T-helper 1 cell treated with Interleukin-12 subunit alpha and Interleukin-12 subunit beta and Interleukin-4 antibody, amounts not matched to agents 30 ng/mL and 1 ng/mL, for 36 hours (primary cell): ENCODE results near the gene CUX1. TPM values are rescaled to one million over a fixed set of nuclear protein-coding genes. Genes with fewer than 3 reads are reported as not detected.

Experiments
- intact Hi-C: fragments of 100-400 bp; cut with micrococcal nuclease; formaldehyde crosslinking; loops from one replicate; pipeline ENCODE4 v1.15.1; 2024
- total RNA-seq: library from RNA; stranded (reverse); gene quantifications from 2 replicates; pipeline ENCODE4 v1.2.3, GENCODE V29; 2022

CUX1 gene, protein sequence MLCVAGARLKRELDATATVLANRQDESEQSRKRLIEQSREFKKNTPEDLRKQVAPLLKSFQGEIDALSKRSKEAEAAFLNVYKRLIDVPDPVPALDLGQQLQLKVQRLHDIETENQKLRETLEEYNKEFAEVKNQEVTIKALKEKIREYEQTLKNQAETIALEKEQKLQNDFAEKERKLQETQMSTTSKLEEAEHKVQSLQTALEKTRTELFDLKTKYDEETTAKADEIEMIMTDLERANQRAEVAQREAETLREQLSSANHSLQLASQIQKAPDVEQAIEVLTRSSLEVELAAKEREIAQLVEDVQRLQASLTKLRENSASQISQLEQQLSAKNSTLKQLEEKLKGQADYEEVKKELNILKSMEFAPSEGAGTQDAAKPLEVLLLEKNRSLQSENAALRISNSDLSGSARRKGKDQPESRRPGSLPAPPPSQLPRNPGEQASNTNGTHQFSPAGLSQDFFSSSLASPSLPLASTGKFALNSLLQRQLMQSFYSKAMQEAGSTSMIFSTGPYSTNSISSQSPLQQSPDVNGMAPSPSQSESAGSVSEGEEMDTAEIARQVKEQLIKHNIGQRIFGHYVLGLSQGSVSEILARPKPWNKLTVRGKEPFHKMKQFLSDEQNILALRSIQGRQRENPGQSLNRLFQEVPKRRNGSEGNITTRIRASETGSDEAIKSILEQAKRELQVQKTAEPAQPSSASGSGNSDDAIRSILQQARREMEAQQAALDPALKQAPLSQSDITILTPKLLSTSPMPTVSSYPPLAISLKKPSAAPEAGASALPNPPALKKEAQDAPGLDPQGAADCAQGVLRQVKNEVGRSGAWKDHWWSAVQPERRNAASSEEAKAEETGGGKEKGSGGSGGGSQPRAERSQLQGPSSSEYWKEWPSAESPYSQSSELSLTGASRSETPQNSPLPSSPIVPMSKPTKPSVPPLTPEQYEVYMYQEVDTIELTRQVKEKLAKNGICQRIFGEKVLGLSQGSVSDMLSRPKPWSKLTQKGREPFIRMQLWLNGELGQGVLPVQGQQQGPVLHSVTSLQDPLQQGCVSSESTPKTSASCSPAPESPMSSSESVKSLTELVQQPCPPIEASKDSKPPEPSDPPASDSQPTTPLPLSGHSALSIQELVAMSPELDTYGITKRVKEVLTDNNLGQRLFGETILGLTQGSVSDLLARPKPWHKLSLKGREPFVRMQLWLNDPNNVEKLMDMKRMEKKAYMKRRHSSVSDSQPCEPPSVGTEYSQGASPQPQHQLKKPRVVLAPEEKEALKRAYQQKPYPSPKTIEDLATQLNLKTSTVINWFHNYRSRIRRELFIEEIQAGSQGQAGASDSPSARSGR (N-terminal part only)
- total RNA-seq = 24.5 and 29.0 TPM in 2 replicates

DNA sequence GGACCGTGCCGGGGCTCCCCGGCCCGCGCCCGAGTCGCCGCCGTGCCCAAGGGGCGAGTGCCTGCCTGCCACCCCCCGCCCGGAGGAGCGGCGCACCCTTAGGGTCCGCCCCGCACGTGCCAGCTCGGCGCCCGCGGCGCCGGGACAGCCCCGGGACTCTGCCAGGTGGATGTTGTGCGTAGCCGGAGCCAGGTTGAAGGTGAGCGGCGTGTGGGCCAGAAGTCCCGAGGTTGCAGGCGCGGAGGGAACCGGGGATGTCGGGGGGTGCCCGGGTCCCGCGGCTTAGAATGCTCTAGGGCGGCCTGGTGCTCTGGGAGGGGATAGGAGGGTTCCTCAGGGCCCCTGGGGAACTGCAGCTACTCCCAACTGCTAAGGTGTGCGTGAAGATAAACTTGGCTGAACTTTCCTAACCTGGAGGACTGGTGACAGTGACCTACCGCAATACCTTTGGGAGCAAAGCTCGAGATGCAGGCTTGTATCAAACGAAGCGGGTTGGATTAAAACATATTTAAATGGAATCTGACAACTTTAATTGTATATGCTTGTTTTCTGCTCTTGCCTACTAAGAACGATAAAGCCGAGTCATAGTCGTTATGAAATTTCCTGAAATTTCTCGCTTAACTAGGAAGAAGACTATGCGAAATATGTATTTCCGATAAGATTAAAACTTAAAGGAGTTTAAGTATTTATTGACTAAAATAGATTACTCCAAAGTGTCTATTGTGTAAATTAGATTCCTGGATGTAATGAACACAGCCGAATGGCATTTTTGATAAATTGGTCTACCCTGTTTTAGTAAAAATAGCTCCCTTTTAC lies at the start of gene CUX1:
TSS of gene CUX1 (plus strand) at position 156 of the 816 bp plus-strand sequence. CDS start at position 170, 14 bp downstream.
- intact Hi-C loops = loop anchor here (1.0 to 10.0 kb wide), 3 partner anchors 39 to 1527 kb away; partner anchors contain the start of genes DNAJC2 and PSMC2

DNA sequence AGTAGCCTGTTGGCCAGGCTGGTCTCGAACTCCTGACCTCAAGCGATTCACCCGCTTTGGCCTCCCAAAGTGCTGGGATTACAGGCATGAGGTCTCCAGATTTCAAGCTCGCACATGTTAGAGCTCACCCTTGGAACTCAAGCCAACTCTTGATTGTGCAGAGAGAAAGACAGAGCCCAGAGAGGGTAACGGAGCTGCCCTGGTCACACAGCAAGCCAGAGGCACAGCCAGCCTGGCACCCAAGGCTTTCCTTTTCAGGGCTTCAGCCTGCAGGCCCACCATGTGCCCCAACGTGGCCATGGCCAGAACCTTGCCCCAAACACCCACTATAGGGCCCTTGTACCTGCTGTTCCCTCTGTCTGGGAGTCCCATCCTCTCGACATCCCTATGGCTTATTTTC lies 49.1 kb upstream of the CUX1 start:
- intact Hi-C loops = no loop called here

DNA sequence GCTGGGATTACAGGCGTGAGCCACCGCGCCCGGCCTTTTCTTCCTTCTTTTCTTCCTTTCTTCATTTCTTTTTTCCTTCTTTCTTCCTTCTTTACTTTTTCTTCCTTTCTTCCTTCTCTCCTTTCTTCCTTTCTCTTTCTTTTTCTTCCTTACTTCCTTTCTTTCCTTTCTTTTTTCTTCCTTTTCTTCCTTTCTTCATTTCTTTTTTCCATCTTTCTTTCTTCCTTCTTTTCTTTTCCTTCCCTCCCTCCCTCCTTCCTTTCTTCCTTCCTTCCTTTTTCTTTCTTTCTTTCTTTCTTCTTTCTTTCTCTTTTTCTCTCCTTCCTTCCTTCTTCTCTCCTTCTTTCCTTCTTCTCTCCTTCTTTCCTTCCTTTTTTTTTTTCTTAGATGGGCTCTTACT lies 47.0 kb upstream of the CUX1 start:
- intact Hi-C loops = no loop called here

DNA sequence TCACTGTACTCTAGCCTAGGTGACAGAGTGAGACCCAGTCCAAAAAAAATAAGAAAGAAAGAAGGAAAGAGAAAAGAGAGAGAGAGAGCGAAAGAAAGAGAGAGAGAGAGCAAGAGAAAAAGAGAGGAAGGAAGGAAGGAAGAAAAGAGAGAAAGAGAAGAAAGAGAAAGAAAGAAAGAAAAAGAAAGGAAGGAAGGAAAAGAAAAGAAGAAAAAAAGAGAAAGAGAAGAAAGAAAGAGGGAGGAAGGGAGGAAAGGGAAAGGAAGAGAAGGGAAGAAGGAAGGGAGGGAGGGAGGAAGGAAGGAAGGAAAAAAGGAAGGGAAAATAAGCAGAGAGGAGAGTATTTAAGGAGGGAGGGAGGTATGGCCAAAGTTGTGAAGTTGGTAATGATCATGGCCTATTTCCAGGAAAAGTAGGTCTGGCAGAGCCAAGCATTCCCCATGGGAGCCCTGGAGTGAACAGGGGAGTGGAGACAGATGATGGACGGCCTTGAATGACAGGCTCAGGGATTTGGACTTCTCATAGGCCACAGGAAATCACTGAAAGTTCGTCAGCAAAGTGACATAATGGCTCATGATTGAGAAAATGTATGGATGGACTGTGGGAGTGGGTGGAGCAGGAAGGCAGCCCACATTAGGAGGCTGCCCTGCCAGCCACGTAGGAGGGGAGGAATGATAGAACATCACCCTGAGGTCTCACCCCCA lies 44.8 kb upstream of the CUX1 start:
- intact Hi-C loops = no loop called here

DNA sequence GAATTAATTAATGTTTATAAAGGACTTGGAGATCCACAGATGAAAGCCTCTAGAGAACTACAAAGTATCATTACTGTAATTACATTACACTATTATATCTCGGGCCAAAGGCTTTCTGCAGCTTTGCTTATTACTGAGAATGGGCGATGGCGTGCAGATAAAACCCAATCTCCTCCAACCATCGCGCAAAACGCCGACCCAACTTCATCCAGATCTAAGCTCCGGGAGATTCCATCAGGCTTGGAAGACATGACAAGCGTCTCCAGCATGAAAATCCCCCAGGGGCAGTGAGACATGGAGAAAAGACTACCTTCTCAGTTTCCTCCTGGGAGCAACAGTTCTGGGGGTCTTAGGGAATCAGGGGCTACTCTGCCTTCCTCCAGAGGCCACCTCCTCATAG lies 42.2 kb upstream of the CUX1 start:
- intact Hi-C loops = no loop called here

DNA sequence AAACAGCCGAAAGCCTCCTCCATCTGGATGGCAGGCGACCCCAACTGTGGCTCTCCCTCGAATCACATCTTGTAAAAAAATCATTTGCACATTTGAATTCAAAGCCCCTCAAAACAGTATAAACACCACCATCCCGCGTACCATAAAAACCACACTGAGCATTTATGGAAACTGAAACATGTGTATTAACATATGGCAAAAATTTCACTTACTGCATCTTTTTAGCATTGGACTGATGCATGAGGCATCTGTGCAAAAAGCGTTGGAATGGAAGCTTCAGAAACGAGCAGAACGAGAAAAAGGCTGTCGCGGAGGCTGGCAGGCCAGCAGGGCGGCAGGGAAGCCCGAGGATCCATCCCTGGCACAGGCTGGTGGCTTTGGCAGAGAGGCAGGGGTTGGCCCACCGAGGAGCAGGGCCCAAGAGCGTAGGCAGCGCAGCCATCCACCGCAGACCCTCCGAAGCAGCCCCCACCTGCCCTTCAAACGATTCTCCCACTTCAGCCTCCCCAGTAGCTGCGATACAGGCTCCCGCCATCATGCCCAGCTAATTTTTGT lies 39.3 kb upstream of the CUX1 start:
- intact Hi-C loops = no loop called here

DNA sequence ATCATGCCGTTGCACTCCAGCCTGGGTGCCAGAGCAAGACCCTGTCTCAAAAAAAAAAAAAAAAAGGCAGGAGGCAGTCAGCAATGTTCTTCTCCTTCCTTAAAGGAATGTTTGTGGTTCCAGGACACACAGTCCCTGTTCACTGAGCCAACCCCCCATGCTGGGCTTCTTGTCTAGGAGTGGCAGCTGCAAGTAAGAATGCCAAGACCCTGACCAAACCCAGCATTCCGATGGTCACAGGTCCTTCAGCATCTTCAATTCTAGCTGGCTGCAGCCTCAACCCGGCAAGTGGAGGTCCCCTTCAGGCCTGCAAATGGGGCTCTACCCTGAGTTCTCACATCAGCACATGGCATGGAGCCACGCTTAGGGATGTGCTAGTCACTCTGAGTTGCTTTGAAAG lies 38.2 kb upstream of the CUX1 start:
- intact Hi-C loops = no loop called here

DNA sequence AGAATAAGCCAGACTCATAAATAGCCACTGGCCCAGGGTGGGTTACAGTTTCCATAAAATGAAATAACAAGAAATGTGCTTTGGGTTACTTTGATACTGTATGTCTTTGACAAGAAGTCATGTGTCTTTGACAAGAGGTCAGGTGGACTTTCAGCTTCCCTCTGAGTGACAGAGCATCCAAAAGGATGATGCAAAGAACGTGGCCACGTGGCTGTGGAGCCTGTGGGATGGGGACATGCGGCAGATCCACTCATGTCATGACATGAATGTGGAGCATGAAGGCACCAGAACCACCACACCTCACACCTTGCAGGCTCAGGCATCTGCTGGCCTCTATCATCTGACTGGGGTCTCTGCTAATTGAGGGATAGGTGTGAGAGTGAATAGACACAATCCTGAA lies 37.1 kb upstream of the CUX1 start:
- intact Hi-C loops = no loop called here

DNA sequence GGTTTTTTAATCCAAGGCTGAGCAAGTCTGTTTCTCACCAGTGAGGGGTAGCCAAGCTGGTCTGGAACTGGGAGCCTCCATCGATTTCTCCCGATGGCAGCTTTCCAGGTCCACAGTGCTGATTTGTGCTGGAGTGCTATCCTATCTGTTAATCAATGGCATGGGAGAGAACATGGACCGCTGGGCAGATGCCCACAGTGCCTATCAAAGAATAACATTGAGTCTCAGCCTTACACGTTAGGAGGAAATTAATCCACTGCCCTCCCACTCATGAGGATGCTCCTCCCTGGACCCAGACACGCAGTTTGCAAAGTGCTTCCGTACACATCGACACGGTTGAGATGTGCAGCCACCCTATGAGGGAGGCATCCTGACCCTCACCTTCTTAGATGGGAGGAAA lies 36.0 kb upstream of the CUX1 start:
- intact Hi-C loops = no loop called here

DNA sequence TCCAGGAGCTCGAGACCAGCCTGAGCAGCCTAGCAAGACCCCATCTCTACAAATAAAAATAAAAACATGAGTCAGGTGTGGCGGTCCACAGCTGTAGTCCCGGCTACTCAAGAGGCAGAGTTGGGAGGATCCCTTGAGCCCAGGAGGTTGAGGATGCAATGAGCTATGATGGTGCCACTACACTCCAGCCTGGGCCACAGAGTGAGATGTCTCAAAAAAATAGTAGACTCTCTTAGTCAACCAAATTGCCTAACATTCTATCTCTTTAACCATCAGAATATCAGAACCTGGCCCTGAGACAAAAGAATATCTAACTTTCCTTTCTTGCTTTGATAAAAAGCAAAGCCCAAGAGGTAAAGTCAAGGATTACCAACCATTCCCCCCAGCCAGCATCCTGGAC lies 35.0 kb upstream of the CUX1 start:
- intact Hi-C loops = no loop called here

DNA sequence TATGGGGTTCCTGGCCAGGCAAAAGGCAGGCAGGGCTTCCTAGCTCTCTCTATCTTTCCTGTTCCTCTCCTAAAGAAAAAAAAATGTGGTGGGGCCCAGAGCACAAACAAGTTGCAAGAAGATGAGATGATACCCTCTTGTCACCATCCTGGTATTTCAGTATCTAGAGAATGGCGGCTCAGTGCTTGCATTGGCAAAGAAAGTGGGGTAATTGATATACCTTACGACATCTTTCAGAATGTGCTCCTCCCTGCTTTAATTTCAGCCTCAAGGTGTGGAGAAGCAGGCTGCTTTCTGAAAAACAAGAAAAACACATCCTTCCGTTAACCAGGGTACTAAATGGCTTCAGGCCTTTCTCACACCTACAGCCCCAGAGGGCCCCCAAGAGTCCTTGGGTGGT lies 34.5 kb upstream of the CUX1 start:
- intact Hi-C loops = no loop called here

DNA sequence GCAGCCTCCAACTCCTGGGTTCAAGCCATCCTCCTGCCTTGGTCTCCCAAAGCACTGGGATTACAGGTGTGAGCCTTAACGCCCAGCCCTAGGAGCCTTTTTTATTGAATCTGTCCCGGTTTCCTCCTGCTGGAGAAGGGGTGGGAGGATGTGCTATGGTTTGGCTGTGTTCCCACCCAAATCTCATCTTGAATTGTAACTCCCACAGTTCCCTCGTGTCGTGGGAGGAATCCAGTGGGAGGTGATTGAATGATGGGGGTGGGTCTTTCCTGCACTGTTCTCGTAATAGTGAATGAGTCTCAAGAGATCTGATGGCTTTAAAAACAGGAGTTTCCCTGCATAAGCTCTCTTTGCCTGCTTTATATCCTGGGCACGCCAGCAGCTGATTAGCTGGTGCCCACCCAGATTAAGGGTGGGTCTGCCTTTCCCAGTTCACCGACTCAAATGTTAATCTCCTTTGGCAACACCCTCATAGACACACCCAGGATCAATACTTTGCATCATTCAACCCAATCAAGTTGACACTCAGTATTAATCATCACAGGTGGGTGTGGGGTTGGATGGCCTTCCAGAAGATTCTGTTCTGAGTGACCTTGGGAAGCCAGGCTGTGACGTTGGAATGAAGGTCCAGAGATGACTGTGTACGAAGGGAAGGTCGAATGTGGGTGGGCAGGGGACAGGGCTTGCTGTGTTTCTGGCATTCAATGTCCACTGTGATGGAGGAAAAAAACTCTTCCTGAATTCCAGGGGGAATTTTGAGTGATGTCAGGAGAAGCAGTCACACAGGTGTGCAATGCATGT lies 33.8 kb upstream of the CUX1 start:
- intact Hi-C loops = no loop called here

DNA sequence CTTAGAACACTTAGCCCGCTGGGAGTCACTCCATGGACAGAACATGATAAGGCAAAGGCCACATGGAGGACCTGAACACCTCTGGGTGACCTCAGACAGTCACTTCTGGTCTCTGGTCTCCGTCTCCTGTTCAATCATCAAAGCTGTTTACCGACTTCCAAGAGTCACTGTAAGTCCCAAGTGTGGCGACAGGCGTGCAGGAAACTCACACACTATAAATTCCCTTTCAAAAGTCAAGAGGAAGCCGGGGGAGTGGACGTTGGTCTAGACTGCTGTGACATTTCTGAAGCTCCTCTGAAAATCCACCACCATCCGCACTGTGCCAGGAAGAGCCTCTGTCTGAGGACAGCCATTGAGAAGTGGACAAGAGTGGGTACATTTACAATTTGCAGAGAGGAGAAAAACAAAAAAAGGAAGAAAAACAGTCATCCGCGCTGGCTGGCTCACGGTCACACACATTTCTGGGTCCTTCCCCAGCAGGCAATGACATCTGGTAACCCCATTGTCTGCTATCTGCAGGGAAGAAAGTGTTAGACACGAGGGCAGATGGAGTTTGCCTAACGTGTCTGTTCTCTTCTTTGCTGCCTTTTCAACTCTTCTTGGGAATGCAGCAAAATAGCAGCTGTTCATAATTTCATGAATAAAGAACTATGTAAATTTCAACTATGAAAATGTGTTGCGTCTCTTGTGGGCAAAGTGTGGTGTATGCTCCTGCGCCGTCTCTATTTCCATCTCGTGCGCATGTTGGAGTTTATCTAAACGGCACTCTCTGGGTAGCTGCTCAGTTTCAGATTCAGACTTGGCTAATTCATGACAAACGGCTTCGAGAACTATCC lies 32.9 kb upstream of the CUX1 start:
- intact Hi-C loops = no loop called here

DNA sequence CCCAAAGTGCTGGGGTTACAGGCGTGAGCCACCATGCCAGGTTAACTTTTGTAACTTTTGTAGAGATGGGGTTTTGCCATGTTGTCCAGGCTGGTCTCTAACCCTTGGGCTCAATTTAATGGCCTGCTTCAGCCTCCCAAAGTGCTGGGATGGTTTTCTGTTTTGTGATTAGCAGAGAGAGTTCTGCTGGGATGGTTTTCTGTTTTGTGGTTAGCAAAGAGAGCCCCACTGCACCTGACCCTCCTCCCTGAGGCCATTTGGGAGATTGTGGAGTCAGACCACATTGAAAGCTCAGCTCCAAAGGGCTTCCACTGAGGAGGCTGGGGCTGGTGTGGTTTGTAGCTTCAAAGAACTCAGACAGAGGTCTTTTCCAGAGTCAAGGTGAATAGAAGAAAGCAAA lies 29.6 kb upstream of the CUX1 start:
- intact Hi-C loops = no loop called here

DNA sequence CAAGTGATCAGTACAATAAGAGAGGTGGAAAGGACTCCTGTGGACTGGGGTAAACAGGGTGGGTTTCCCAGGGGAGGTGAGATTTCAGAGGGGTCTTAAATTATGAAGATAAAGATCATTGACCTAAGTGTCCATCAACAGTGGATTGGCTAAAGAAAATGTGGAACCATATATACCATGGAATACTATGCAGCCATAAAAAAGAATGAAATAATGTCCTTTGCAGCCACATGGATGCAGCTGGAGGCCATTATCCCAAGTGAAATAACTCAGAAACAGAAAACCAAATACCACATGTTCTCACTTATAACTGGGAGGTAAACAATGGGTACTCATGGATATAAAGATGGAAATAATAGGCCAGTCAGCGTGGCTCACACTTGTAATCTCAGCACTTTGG lies 28.9 kb upstream of the CUX1 start:
- intact Hi-C loops = no loop called here

DNA sequence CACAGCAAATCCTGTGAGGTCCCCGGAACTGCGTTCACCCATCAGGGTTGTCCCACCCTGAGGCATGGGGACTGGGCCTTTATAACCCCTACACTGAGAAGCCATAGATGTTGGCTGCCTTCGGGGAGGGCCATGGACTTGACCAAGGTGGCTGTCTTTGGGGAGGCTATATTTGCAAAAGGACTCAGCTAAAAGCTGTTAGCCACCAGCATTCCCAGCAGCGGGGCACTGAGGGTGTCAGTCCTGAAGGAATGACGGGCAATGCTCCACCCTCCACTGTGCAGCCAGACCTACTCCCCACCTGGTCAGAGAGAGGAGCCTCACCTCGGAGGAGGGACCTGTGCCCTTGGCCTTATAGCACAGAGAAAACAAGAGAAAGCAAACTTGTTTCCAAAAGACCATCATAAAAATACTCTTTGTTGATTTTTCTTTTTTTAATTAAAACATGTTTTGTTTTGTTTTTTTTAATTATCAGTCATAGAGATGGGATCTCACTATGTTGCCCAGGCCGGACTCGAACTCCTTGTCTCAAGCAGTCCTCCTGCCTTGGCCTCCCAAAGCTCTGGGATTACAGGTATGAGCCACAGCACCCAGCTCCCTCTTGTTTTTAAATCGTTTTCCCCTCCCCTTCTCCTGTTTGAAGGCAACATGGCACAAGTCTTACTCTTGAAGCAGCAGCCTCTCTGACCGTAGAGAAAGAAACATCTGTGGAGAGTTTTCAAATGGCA lies 26.7 kb upstream of the CUX1 start:
- intact Hi-C loops = no loop called here

DNA sequence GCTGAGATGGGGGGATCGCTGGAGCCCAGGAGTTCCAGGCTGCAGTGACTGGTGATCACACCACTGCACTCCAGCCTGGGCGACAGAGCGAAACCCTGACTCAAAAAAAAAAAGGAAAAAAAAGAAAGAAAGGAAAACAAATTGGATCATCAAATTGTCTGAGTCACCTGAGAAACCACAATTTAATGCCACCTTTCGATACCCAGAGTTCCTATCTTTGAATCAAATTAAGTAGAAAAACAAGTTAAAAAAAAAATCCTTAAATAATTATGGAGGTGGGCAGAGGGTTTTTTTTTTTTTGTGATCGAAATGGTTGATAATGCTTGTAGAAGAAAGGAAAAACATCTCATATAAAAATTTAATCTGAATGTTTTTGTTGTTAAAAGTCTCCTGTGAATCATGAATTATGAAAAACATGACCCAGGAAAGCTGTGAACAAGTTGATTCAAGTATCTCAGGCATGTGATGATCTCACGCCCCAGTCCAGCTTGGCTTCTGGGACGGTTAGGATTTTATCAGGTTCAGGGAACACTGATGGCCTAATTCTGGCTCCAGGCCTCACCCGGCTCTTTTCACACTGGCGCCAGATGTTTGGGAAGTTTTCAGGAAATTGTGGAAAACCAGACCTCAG lies 25.3 kb upstream of the CUX1 start:
- intact Hi-C loops = no loop called here
